Subcutaneous adipose tissue (tissue), 4 donors: ENCODE results near the gene KCNMA1. TPM values are rescaled to one million over a fixed set of nuclear protein-coding genes. Genes with fewer than 3 reads are reported as not detected.

Source experiments
- total RNA-seq, 4 donors: library from RNA; depleted of rRNA; stranded (reverse); fragments of >200 nt; gene quantifications; one replicate each; pipeline ENCODE4 v1.1.0, GENCODE V29; 2016
- TF ChIP-seq, protein P1 (sequence below): fragments of 450-650 bp; IDR thresholded peaks from one replicate; pipeline ENCODE4 v1.5.1; 2016; ENCODE audit warnings: low read depth, mild to moderate bottlenecking, control low read depth, antibody characterized with exemption, moderate library complexity

KCNMA1 gene
- total RNA-seq, 4 donors from 2014 or later, result 10.3 to 91.5 (median 23.8) TPM

DNA sequence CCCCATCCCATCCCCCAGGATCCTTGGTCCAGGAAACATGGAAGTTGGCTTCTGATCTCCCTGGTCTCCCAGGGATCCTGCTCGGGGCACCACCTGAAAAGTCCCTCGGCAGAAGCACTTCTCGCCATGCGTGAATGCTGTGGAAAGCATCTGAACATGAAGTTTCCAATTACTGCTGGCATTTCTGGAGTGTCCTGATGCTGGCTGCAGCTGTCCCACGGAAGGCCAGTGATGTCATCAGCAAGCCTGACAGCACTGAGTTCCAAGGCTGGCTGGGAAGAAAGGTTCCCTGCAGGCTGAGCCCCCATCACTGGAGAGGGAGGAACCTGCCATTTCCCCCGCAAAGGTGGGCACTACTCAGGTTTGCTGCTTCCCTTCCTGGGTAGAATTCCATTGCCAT, 71.4 kb downstream of the KCNMA1 start:
- TF ChIP-seq, protein P1, sequence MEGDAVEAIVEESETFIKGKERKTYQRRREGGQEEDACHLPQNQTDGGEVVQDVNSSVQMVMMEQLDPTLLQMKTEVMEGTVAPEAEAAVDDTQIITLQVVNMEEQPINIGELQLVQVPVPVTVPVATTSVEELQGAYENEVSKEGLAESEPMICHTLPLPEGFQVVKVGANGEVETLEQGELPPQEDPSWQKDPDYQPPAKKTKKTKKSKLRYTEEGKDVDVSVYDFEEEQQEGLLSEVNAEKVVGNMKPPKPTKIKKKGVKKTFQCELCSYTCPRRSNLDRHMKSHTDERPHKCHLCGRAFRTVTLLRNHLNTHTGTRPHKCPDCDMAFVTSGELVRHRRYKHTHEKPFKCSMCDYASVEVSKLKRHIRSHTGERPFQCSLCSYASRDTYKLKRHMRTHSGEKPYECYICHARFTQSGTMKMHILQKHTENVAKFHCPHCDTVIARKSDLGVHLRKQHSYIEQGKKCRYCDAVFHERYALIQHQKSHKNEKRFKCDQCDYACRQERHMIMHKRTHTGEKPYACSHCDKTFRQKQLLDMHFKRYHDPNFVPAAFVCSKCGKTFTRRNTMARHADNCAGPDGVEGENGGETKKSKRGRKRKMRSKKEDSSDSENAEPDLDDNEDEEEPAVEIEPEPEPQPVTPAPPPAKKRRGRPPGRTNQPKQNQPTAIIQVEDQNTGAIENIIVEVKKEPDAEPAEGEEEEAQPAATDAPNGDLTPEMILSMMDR, result no peak

DNA sequence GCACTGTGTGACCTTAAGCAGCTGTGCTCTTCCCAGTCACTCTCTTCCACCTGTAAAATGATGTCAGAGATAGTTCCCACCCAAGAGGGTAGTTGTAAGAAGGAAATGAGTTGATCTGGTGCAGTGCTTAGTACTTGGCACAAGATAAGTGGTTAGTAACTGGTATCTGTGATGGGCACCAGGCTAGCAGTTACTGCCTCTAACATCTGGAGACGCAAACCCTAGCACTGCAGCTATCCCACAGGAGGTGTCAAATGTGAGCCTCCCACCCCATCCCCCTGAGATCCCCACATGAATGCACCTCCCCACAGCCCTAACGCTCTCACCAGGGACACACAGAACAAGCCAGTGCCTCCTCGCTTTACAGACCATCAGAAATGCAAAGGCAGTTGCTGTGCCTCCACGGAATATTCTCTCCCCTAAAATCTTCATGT, 72.0 kb downstream of the KCNMA1 start:
- TF ChIP-seq, protein P1, result no peak

GRCh38 chr10:77564731-77565589, 72.6 kb downstream of the KCNMA1 start:
- TF ChIP-seq, protein P1, result no peak

DNA sequence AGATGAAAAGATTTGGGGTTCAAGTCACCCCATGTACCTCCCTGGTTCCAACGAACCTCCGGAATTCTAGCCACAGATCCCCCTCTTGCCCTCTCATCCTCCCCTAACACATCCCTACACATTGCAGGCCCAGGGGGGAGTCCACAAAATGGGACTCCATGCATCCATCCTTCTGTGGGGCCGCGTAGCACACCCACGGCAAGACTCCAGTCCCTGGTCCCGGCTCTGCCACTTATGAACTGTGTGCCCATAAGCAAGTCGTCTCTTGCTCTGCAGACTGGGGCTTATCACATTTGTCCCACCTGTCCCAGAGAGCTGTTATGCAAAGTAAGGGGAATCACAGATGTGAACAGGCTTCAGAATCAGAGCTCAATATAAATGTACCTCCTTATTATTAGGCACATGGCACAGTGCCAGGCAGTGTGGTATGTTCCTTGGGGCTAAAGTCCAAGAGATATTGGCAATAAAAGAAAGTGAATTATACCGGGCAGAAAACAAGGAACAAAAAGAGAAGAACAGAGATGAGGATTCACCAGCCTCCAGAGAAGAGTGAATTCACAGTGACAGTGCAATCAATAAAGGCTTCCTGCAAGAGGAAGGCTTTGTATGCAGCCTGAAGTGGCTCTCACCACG, 73.9 kb downstream of the KCNMA1 start:
- TF ChIP-seq, protein P1, result no peak

DNA sequence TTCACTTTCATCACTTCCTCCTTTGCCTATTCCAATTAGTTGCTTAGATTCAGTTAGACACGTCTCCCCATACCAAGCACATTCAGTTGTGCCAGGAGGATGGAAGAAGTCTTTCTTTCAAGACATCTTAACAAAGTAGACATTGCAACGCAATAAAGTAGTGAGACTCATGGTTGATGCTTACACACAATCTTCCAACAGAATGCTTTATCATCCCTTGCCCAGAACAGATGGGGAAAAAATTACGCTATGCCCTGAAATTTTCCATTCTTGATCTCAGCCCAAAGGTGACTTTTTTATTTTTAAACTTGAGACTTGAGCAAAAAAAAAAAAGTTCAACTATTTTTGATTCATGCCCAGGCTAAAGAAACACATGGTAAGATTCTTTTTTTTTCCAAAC, 74.9 kb downstream of the KCNMA1 start:
- TF ChIP-seq, protein P1, result no peak

DNA sequence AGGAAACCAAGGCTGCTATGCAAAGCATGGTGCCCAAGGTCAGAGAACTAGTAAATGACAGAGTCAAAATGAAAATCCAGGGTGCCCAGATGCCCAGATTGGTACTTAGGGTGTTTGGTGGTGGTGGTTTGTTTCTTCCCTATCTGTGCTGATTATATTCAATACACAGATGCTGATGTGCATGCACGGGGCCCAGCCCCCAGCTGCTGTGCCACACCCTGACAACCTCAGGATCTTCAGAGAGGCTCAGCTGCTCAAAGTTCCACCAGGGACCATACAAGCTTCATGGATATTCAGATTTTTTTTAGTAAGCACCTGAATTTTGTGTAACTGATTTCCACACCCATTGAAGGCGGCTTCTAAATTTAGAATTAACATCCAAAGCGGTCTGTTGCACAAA, 75.6 kb downstream of the KCNMA1 start:
- TF ChIP-seq, protein P1, result no peak

DNA sequence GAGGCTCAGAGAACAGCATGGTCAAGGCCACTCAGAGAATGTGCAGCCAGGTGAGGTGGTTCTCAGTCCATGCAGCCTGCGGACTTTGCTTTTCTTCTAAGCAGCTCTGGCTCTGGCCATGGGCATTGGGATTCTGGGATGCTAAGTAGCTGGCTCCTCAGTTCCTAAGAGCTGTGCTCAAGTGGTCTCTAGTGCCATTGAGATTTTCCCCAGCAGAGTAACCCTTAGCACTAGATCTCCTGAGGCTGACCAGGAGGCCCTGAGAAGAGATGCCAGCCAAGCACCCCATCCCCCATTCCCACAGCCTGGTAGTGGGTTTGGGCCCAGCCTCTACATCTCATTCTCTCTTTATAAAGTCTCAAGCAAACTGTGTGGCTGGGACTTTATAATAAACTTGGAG, 77.1 kb downstream of the KCNMA1 start:
- TF ChIP-seq, protein P1, result no peak
